Skin epidermis (tissue), 12 donors: ENCODE data around the gene CACNA2D3.

Experiments
- H3K27ac ChIP-seq, 21 experiments: fragments of 200-600 bp; sonication (generic) in 11 of 21; one replicate each; pipeline ENCODE4 v1.5.0; 2020; ENCODE audit warnings: mild to moderate bottlenecking in 3 of 21, inconsistent platforms in 2 of 21, moderate library complexity in 2 of 21
- H3K4me3 ChIP-seq, 7 experiments: fragments of 200-600 bp; sonication (generic) in 2 of 7; one replicate each; pipeline ENCODE4 v1.5.0; 2020; ENCODE audit warnings: inconsistent platforms in 2 of 7, mild to moderate bottlenecking in 2 of 7, moderate library complexity in 1 of 7

CACNA2D3 gene

GRCh38 chr3:54206874-54207273, 84.5 kb downstream of the CACNA2D3 start:
- no peak overlapping the region for H3K27ac ChIP-seq
- H3K4me3 ChIP-seq, result no peak overlapping the region

- no peak overlapping the region for H3K4me3 ChIP-seq
- H3K27ac ChIP-seq, result no peak overlapping the region
These were observed 88.7 kb downstream of the CACNA2D3 start for GRCh38 chr3:54211097-54211496.

DNA sequence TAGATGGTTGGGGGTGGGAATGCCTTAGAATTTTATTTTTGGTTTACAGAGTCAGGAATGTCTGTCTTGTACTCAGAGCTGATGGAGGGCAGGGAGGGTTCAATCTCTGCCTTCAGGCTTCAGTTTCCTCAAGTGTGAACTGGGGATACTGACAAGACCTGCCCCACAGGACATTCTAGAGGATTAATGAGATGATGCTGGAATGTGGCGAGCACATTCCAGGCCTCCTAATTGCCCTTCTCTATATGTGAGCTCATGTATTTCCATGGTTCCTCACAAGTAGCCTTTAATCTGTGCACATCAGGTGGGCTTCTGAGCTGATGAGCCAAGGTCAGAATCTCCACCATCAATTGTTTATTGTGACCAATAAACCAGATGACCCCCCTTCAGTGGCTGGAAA, 90.4 kb downstream of the CACNA2D3 start:
- Histone ChIP-seq H3K27ac (no peak overlapping the region), H3K4me3 (no peak overlapping the region)

GRCh38 chr3:54213907-54214306, 91.6 kb downstream of the CACNA2D3 start:
- H3K27ac ChIP-seq, result no peak overlapping the region

GRCh38 chr3:54214845-54215244, 92.5 kb downstream of the CACNA2D3 start:
- Histone ChIP-seq H3K4me3 (no peak overlapping the region), H3K27ac (no peak overlapping the region)

More at GRCh38 chr3:54213907-54214306, 91.6 kb downstream of the CACNA2D3 start:
- no peak overlapping the region for H3K4me3 ChIP-seq

GRCh38 chr3:54215521-54215920, 93.2 kb downstream of the CACNA2D3 start:
- Histone ChIP-seq H3K27ac (no peak overlapping the region), H3K4me3 (no peak overlapping the region)

GRCh38 chr3:54217828-54218227, 95.5 kb downstream of the CACNA2D3 start:
- no peak overlapping the region for H3K4me3 ChIP-seq
- H3K27ac ChIP-seq, result no peak overlapping the region

GRCh38 chr3:54222316-54222715, 100.0 kb downstream of the CACNA2D3 start:
- no peak overlapping the region for H3K27ac ChIP-seq
- no peak overlapping the region for H3K4me3 ChIP-seq

- H3K27ac ChIP-seq, result no peak overlapping the region
- H3K4me3 ChIP-seq, result no peak overlapping the region
These were observed 100.7 kb downstream of the CACNA2D3 start for GRCh38 chr3:54223063-54223462.

- Histone ChIP-seq H3K4me3 (no peak overlapping the region), H3K27ac (no peak overlapping the region)
These were observed 103.6 kb downstream of the CACNA2D3 start for GRCh38 chr3:54225841-54226528.

DNA sequence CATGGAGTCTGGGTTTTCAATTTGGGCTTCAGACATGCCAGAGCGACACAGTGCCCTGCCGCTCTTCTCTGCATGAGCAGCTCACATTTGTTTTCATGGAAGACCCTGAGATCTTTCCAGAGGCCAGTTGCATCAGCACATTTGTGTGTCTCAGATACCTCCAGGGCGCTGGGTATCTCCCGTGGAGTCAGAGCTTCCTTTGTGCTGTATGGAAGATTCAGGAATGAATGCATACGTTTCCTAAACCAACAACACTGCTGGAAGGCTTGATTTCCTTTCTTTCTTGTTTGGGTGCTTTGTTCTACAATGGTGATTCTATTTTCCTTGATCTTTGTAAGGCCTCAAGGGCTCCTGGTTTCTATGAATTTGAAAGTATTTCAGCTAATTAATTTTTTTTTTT, 106.5 kb downstream of the CACNA2D3 start:
- Histone ChIP-seq H3K27ac (no peak overlapping the region), H3K4me3 (no peak overlapping the region)

DNA sequence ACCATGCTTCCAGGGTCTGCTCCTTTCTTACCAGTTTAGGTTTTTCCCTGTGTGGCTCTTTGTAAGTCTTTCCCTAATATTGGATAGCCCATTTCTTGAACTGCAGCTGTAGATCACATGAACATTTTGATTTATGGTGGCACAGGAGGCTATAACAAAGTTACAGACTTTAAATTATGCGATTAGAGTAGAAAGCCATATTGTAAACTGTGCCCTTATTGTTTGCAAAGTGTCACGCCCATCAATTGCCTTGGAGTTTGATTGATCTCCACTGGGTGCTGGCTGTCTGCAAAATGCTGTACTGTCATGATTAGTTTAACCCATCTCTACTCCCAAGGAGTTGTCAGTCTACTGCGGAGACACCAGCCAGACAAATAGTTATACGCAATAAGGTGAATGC, 110.3 kb downstream of the CACNA2D3 start:
- H3K4me3 ChIP-seq, result no peak overlapping the region
- no peak overlapping the region for H3K27ac ChIP-seq

- Histone ChIP-seq H3K4me3 (no peak overlapping the region), H3K27ac (no peak overlapping the region)
These were observed 113.6 kb downstream of the CACNA2D3 start for GRCh38 chr3:54235998-54236397.

GRCh38 chr3:54237109-54237508, 114.8 kb downstream of the CACNA2D3 start:
- Histone ChIP-seq H3K4me3 (no peak overlapping the region), H3K27ac (no peak overlapping the region)

- H3K27ac ChIP-seq, result no peak overlapping the region
- H3K4me3 ChIP-seq, result no peak overlapping the region
These were observed 115.6 kb downstream of the CACNA2D3 start for GRCh38 chr3:54237788-54238502.

DNA sequence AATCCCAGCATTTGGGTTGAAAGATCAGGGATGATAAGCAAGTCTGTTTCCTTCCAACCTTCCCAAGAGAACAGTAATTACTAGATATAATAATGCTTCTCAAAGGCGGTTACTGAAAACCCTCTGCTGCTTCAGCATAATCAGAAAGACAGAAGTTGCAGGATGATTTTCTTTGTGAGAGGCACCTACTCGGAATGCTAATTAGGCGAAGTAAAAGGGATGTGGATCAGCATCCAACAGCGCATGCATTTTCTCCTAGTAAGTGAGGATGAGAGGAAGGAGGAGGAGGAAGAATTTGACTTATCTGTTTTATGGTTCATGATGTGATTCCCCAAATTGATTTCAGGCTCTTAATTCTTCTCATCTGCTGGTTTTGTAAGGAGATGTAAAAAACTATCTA, 118.0 kb downstream of the CACNA2D3 start:
- H3K27ac ChIP-seq, result no peak overlapping the region

GRCh38 chr3:54243056-54243931, 120.9 kb downstream of the CACNA2D3 start:
- Histone ChIP-seq H3K27ac (no peak overlapping the region), H3K4me3 (peak overlapping the region in 4 of 7 experiments; percentile 9 to 38 (median 18))

More for the DNA sequence above, 118.0 kb downstream of the CACNA2D3 start:
- H3K4me3 ChIP-seq, result no peak overlapping the region

DNA sequence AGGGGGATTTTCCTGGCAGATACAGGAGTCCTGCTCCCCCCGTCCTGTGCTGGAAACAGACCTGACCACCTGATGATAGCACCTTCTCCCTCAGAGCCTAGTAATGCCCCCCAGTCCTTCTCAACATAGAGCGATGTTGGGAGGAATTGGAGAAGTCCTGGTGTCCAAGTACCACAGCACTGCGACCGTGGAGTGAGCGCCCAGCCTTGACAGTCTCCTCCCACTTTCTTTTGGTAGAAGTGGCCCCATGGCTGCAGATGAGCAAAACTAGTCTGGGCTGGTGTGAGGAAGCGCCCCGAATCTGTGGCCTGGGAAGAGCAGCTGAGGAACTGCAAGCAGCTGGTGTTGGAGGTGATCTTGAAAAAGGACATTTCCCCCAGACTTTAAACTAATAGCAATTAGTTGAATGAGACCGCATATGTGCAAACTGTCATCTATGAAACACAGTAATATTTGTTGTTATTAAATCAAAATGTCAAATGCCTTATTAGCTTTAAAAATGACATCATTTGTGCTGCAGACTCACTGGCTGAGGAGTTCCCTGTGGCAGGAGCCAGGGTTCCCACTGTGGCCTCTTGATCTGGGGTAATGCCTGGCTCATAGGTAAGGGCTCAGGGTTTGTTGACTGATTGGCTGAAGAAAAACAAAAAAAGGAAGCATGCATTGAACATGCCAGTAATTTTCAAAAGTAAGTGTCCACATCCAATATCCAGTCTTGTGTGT, 121.8 kb downstream of the CACNA2D3 start:
- Histone ChIP-seq H3K4me3 (peak overlapping the region in 1 of 7 experiments; percentile 23), H3K27ac (no peak overlapping the region)

GRCh38 chr3:54251705-54252104, 129.4 kb downstream of the CACNA2D3 start:
- H3K27ac ChIP-seq, result no peak overlapping the region
- H3K4me3 ChIP-seq, result no peak overlapping the region
